ENCODE data around the gene RMP24.

DNA sequence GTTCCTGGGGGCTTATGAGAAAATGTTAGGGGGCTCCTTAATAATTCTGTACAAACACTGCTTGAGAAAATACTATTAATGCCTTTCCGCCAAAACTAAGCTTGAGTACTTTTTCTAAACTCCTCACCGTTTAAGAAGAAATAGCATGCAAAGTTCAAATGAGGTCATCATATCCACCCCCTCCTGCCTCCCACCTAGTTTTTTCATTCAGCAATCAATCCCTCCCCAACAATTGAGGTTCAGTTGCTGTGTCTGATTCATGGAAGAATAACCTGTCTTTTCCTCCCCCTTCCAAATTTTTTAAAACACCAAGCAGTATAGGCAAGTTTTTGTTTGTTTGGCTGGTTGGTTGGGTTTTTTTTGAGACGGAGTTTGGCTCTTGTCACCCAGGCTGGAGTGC, 24.4 kb upstream of the RMP24 start:
- TF ChIP-seq, protein P1, sequence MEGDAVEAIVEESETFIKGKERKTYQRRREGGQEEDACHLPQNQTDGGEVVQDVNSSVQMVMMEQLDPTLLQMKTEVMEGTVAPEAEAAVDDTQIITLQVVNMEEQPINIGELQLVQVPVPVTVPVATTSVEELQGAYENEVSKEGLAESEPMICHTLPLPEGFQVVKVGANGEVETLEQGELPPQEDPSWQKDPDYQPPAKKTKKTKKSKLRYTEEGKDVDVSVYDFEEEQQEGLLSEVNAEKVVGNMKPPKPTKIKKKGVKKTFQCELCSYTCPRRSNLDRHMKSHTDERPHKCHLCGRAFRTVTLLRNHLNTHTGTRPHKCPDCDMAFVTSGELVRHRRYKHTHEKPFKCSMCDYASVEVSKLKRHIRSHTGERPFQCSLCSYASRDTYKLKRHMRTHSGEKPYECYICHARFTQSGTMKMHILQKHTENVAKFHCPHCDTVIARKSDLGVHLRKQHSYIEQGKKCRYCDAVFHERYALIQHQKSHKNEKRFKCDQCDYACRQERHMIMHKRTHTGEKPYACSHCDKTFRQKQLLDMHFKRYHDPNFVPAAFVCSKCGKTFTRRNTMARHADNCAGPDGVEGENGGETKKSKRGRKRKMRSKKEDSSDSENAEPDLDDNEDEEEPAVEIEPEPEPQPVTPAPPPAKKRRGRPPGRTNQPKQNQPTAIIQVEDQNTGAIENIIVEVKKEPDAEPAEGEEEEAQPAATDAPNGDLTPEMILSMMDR (IDR thresholded peaks at IDR 0.05), result no peak
- no peak for TF ChIP-seq EP300 (IDR thresholded peaks at IDR 0.05; ENCODE audit: low read depth)
